GM19239 (cell line): ENCODE results near the gene TOB2.
"Not testable (repeated sequence)": the region's sequence is repeated elsewhere in the genome, so short reads cannot be mapped to it uniquely, and the experiment has no call there.

Experiments used
- DNase-seq: peaks from one replicate; pipeline ENCODE4 v3.0.0; 2011; ENCODE audit warnings: low spot score; ENCODE audit not compliant: insufficient read length
- FAIRE-seq: peaks from 2 replicates; lab custom pipeline; 2011; peaks lifted over from hg19 to GRCh38; lab: Jason Lieb, UNC

Gene TOB2

GRCh38 chr22:41469218-41469851, 22.7 kb upstream of the TOB2 start:
- FAIRE-seq, result peak; percentile 45
- no peak for DNase-seq

- FAIRE-seq, result peak; percentile 99
- DNase-seq, result peak; percentile 90
Observed at GRCh38 chr22:41468381-41469217, 22.0 kb upstream of the TOB2 start, which contains the start of the genes ACO2 and PHF5A. TSS of gene ACO2 (plus strand) at chr22:41469117. CDS start at chr22:41469147, 30 bp downstream. TSS of gene PHF5A (minus strand) at chr22:41468692. CDS start at chr22:41468653, 39 bp downstream.

- DNase-seq (no peak), FAIRE-seq (no peak)
Observed at GRCh38 chr22:41461901-41462300, 15.3 kb upstream of the TOB2 start.

- FAIRE-seq, result not testable (repeated sequence)
Observed at GRCh38 chr22:41460071-41460470, 13.5 kb upstream of the TOB2 start.

GRCh38 chr22:41459431-41459830, 12.8 kb upstream of the TOB2 start:
- no peak for DNase-seq
- no peak for FAIRE-seq

More at GRCh38 chr22:41460071-41460470, 13.5 kb upstream of the TOB2 start:
- DNase-seq, result not testable (repeated sequence)

GRCh38 chr22:41458161-41458728, 11.6 kb upstream of the TOB2 start:
- no peak for DNase-seq
- no peak for FAIRE-seq

- FAIRE-seq (peak; percentile 99), DNase-seq (peak; percentile 81)
Observed at GRCh38 chr22:41448189-41448808, 1.7 kb upstream of the TOB2 start.

- DNase-seq, result no peak
- peak; percentile 35 for FAIRE-seq
Observed at GRCh38 chr22:41447435-41448188, 1.0 kb upstream of the TOB2 start.

GRCh38 chr22:41446057-41446501, 522 bp downstream of the TOB2 start:
- DNase-seq, result no peak
- FAIRE-seq, result no peak

- no peak for DNase-seq
- peak; percentile 83 for FAIRE-seq
Observed at GRCh38 chr22:41445129-41446056, 1.2 kb downstream of the TOB2 start.

- DNase-seq (peak; percentile 81), FAIRE-seq (peak; percentile 98)
Observed at GRCh38 chr22:41444360-41445128, 2.1 kb downstream of the TOB2 start.

GRCh38 chr22:41442240-41442792, 4.3 kb downstream of the TOB2 start:
- FAIRE-seq, result no peak
- no peak for DNase-seq

GRCh38 chr22:41440511-41440910, 6.1 kb downstream of the TOB2 start:
- not testable (repeated sequence) for DNase-seq, FAIRE-seq

- no peak for DNase-seq
- no peak for FAIRE-seq
Observed at GRCh38 chr22:41437198-41437597, 9.4 kb downstream of the TOB2 start.

GRCh38 chr22:41436322-41437113, 10.1 kb downstream of the TOB2 start:
- DNase-seq, result no peak
- no peak for FAIRE-seq

- FAIRE-seq (no peak), DNase-seq (no peak)
Observed at GRCh38 chr22:41435560-41435959, 11.0 kb downstream of the TOB2 start.
